ENCODE data around the gene SPATA21. TPM values are rescaled to one million over a fixed set of nuclear protein-coding genes. Genes with fewer than 3 reads are reported as not detected.

The SPATA21 gene
- total RNA-seq, 1 donor from 2014 or later: not detected

- no peak for DNase-seq (ENCODE audit: low read depth)
Measured at GRCh38 chr1:16351456-16351993, 85.7 kb downstream of the SPATA21 start.

- no peak for DNase-seq (ENCODE audit: low read depth)
Measured at GRCh38 chr1:16349847-16350406, 87.3 kb downstream of the SPATA21 start.

Other genes with a start within 250 kb of the SPATA21 start
- 2.3 and 3.3 TPM in 2 replicates for gene ARHGEF19, start 224.8 kb downstream of the SPATA21 start, total RNA-seq
- 3.3 and 10.8 TPM in 2 replicates for gene CPLANE2, start 200.2 kb downstream of the SPATA21 start, total RNA-seq
- 7.3 and 19.5 TPM in 2 replicates for gene FBXO42, start 84.9 kb downstream of the SPATA21 start, total RNA-seq
- 22.7 and 42.3 TPM in 2 replicates for gene SZRD1, start 70.2 kb downstream of the SPATA21 start, total RNA-seq
- 121 and 238 TPM in 2 replicates for gene NECAP2, start 3.3 kb upstream of the SPATA21 start, total RNA-seq
- gene RNU1-1, start 76.9 kb upstream of the SPATA21 start, total RNA-seq: under 0.01 TPM in 2 replicates
- 8.3 and 41.8 TPM in 2 replicates for gene NBPF1, start 176.1 kb upstream of the SPATA21 start, total RNA-seq
- under 0.01 TPM in 2 replicates for gene RNU1-3, start 229.5 kb upstream of the SPATA21 start, total RNA-seq